Measurements from ENCODE around the gene MED15. TPM values are rescaled to one million over a fixed set of nuclear protein-coding genes. Genes with fewer than 3 reads are reported as not detected.

Gene MED15
- total RNA-seq, 1 donor from 2014 or later, result 149 TPM

GRCh38 chr22:20508067-20508755 is 801 bp downstream of the MED15 start:
- intact Hi-C loops (cut with micrococcal nuclease), result loop anchor here (5.0 to 10.0 kb wide), 2 partner anchors 59 to 183 kb away; partner anchors contain the start of gene DGCR6L

GRCh38 chr22:20508815-20509271 is 1.4 kb downstream of the MED15 start:
- intact Hi-C loops (cut with micrococcal nuclease), result loop anchor here (5.0 to 10.0 kb wide), 2 partner anchors 58 to 184 kb away; partner anchors contain the start of gene DGCR6L

GRCh38 chr22:20509344-20510047 is 2.1 kb downstream of the MED15 start:
- intact Hi-C loops (cut with micrococcal nuclease), result loop anchor here (5.0 to 10.0 kb wide), 2 partner anchors 58 to 185 kb away; partner anchors contain the start of gene DGCR6L

- intact Hi-C loops (cut with micrococcal nuclease), result no loop called here
Observed at GRCh38 chr22:20510811-20511577, 3.6 kb downstream of the MED15 start.

- intact Hi-C loops (cut with micrococcal nuclease), result no loop called here
Observed at GRCh38 chr22:20511578-20512229, 4.3 kb downstream of the MED15 start.

- intact Hi-C loops (cut with micrococcal nuclease), result no loop called here
Observed at GRCh38 chr22:20514658-20515406, 7.4 kb downstream of the MED15 start.

GRCh38 chr22:20516399-20516798 is 9.0 kb downstream of the MED15 start:
- intact Hi-C loops (cut with micrococcal nuclease), result no loop called here

- intact Hi-C loops (cut with micrococcal nuclease), result no loop called here
Observed at GRCh38 chr22:20517422-20517821, 10.0 kb downstream of the MED15 start.

- intact Hi-C loops (cut with micrococcal nuclease), result no loop called here
Observed at GRCh38 chr22:20517841-20518592, 10.6 kb downstream of the MED15 start.

GRCh38 chr22:20519558-20519957 is 12.1 kb downstream of the MED15 start:
- intact Hi-C loops (cut with micrococcal nuclease), result no loop called here

- intact Hi-C loops (cut with micrococcal nuclease), result no loop called here
Observed at GRCh38 chr22:20520093-20520511, 12.7 kb downstream of the MED15 start.

- intact Hi-C loops (cut with micrococcal nuclease), result no loop called here
Observed at GRCh38 chr22:20522134-20523004, 15.0 kb downstream of the MED15 start.

GRCh38 chr22:20523086-20523983 is 15.9 kb downstream of the MED15 start:
- intact Hi-C loops (cut with micrococcal nuclease), result no loop called here

GRCh38 chr22:20524004-20524481 is 16.6 kb downstream of the MED15 start:
- intact Hi-C loops (cut with micrococcal nuclease), result no loop called here

GRCh38 chr22:20525048-20525447 is 17.6 kb downstream of the MED15 start:
- intact Hi-C loops (cut with micrococcal nuclease), result no loop called here

- intact Hi-C loops (cut with micrococcal nuclease), result no loop called here
Observed at GRCh38 chr22:20526305-20526627, 18.9 kb downstream of the MED15 start.

GRCh38 chr22:20526628-20527355 is 19.4 kb downstream of the MED15 start:
- intact Hi-C loops (cut with micrococcal nuclease), result no loop called here
